NK-92 (cell line): ENCODE measurements around the gene ZNF532.
"Not testable (repeated sequence)": the region's sequence is repeated elsewhere in the genome, so short reads cannot be mapped to it uniquely, and the experiment has no call there.

Experiments used
- DNase-seq: peaks from one replicate; lab custom pipeline; 2025; ENCODE audit not compliant: unreplicated experiment; lab: John Stamatoyannopoulos, UW

Gene ZNF532

DNA sequence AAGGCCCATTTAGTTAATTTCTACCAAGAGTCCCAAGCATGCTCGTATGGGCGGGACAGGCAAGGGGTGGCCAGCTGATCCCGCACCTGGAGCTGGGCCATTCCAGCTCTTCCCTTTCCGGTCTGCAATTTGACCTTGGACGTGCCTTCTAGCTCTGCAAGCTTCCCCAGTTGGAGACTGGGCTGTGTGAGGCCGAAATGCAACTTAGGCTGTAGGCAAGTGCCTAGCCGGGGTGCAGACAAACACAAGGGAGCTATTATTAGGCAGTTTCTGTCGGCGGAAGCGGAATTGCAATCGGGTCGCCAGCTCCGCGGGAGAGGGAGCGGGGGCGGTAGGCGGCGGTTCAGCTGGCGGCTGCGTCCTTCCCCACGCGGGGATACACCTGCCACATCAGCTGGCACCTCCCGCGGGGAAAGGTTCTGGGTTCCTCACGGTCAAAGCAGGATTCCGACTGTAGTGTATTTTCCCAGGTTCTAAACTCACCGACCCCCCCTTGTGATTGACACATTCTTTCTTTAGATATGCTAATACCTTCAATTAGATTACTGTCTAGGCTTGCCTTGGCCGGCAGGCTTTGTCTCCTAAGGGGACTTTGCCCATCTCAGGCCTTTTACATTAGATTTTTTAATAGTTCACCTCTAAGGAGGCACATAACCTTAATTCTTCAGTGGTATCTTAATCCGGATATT, 17.1 kb upstream of the ZNF532 start:
- DNase-seq, result no peak

GRCh38 chr18:58848685-58849084, 16.0 kb upstream of the ZNF532 start:
- no peak for DNase-seq

- DNase-seq, result no peak
Observed at GRCh38 chr18:58850786-58851469, 13.7 kb upstream of the ZNF532 start.

DNA sequence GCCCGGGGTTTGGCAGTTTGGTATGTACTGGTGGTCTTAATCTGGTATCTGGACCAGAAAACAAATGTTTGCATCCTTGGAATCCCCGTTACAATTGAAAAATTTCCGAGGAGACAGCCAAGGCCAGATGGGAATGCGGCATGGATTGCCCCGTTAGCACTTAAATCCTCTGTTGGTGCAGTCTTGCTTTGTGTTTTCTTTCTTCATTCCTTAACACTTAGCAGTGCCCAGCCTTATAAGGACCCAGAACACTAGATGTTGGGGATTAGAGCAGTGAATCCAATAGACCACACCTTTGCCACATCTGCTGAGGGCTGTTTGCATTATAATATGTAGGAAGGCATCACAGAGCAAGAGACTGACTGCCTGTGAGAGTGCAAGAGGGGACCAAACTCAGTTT, 12.8 kb upstream of the ZNF532 start:
- DNase-seq, result no peak

DNA sequence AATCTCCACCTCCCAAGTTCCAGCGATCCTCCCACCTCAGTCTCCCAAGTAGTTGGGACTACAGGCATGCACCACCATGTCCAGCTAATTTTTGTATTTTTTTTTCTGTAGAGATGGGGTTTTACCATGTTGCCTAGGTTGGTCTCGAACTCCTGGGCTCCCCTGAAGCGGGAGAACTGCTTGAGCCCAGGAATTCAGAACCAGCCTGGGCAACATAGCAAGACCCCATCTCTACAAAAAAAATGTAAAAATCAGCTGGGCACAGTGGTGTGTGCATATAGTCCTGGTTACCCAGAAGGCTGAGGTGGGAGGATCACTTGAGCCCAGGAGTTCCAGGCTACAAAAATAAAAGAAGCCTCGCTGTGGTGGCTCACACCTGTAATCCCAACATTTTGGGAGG, 12.0 kb upstream of the ZNF532 start:
- DNase-seq, result no peak

- DNase-seq, result no peak
Observed at GRCh38 chr18:58853561-58853960, 11.1 kb upstream of the ZNF532 start.

GRCh38 chr18:58855521-58855920, 9.2 kb upstream of the ZNF532 start:
- DNase-seq, result not testable (repeated sequence)

DNA sequence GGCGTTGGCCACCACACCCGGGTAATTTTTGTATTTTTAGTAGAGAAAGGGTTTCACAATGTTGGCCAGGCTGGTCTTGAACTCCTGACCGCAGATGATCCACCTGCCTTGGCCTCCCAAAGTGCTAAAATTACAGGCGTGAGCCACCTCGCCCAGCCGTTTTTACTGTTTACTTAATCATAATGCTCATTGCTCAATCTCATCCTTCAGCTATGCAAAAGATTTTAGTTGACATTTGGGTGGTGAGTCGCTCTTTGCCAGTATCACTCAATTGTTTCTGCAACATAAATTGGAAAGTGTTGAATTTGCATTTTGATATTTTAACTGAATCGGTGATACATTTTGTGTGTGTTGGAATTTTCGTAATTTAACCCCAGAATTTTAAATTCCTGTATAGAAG, 7.8 kb upstream of the ZNF532 start:
- no peak for DNase-seq

- DNase-seq, result no peak
Observed at GRCh38 chr18:58858591-58859468, 5.8 kb upstream of the ZNF532 start.

DNA sequence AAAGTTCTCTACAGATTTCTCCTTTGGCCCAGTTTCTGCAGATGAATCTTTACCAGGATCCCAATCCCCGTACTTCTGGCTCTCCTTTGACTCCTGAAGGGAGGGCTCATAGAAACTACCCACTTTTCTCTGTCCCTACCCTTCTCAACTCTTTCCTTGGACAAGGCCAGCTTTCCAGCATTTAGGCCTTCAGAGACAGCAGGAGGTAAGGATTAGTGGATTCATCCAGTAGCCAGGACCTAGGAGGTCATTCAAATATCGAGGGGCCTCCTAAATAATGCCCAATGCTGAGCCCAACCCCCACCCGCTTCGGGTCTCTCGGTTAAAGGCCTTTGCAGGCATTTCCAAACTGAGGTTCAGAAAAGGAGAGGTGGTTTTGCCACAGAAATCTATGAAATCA, 4.8 kb upstream of the ZNF532 start:
- no peak for DNase-seq

GRCh38 chr18:58860747-58861231, 3.9 kb upstream of the ZNF532 start:
- DNase-seq, result no peak

- DNase-seq, result no peak
Observed at GRCh38 chr18:58861353-58861752, 3.3 kb upstream of the ZNF532 start.

DNA sequence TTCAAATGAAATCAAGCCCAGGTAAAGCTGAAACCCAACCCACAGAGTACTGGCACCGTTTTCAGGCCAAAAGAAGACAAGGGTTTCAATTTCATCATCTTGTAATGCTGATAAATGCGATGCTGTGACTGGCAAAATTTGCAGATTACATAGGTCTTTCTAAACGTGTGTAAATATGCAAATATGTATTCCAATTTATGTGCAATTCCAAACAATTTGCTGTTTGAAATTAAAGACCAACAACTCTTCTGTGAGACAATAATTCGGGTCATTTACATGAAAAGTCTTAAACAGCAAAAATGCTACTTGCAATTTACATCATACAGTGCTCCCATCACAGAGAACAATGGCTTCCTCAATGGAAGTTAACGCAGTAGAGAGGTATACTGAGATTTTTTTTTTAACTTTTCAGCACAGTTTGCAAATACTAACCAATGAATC, 2.8 kb upstream of the ZNF532 start:
- DNase-seq, result no peak

- no peak for DNase-seq
Observed at GRCh38 chr18:58862356-58862755, 2.3 kb upstream of the ZNF532 start.

- DNase-seq, result no peak
Observed at GRCh38 chr18:58862851-58863538, 1.7 kb upstream of the ZNF532 start.

DNA sequence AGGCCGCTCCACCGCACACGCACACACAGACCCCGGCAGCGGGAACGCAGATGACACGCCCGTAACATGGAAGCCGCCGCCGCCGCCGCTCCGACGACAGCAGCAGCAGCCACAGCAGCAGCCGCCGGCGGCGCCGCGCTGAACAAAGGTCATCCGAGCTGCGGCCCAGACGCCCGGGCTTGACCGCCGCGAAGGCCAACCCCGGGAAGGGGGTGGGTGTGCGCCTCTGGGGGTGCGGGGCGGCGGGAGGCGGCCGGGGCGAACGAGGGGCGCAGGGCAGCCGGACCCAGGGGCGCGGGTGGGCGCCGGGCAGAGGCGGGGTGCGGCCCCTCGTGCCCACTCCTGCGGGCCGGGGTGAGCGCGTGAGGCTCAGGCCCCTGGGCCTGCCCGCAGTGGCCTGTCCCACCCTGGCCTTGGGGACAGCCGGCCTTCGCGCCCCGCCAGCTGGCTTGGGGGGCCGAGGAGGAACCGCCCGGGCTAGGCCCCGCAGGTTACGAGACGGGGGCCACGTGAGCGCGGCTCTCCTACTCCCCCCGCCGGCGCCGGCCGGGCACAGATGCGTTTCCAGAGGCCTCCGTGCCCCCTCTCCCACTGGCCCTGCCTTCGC, 1.0 kb upstream of the ZNF532 start:
- no peak for DNase-seq

DNA sequence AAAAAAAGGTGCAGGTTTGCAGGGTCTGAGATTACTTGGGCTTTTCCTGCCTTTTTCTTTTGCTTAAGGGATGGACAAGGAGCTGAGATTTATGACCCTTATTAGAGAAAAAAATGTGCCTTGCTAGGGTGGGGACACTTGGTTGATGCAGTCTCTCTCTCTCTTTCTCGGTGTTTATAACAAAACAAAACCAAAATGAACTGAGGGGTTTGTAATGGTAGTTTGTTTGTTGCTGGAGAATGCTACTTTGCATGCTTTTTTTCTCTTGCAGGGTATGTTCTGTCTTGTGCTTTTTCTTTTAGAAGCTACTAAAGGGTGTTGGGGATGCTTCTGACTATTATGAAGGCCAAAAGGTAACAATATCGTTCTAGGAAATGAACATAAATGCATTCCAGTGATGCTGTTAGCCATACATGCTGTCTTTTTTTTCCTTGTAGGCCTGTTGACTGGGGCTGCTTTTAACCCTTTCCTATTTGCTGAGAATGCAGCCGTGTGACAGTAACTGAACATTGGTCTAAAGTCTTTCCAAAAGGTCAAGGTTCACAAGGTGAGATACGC, 435 bp downstream of the ZNF532 start:
- no peak for DNase-seq

DNA sequence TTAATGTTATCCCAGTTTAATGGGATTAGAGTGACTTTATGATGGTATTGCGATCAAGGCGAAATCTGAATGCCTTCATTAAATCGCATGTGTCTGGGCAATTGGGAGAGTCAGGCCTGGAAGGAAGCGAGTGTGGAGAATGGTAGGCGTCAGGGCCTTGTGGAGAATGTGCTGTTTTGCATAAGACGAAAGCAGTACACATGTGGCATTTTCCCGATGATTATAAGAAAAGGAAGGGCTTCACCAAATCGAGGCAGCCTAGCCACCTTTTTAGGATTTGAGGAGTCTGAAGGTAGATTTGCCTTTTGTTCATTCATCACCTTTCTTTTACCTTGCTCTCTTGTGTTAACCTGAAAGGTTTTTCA, 1.0 kb downstream of the ZNF532 start:
- no peak for DNase-seq

DNA sequence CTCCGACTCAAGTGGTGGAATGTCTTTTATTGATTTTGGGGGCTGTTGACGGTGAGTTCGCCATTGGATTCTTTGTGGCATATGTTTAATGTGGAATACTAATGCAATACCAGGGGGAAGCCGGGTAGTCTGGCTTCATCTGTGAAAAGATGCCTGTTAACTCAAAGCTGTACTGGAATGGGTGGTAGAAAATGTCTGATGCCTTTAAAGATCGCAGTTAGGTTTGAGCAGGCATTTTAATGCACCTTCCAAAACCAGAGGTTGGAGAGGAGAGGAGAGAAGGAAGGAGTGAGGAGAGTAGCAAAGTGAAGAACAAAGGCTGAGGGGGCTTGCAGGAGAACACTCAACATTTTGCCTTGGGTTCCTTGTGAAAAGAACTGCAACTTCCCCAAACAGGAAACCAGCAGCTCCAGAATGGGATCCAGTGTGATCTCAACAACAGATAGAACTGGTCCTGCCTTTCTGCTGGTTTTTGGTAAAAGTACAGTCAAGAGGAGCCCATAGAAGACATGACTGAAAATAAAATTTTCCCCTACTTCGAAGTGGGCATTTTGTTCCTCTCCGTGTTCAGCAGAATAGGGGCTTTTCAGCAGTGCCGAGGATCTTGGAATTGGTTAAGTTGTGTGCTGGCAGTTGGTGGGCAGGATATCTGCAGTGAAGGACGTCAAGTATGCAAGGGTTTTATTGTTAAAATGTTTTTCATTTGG, 1.5 kb downstream of the ZNF532 start:
- DNase-seq, result no peak

DNA sequence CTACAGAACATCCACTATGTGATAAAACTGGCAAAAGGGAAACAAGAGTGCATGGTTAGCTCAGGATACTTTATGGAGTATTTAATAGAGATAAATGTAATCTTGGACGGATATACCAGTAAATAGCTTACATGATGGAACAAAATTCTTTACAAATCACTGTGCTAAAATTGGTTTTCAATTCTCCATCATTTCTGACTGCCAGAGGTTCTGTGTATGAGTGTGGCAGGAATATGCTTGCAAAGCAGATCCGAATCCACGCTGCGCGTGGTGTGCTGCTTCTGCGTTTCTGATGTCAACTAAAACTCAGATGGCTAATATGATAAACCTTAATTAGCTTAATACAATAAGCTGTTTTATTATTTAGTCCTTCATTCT, 2.1 kb downstream of the ZNF532 start:
- DNase-seq, result no peak
